GM12878 (cell line): ENCODE measurements around the gene TMPRSS2. TPM values are rescaled to one million over a fixed set of nuclear protein-coding genes. Genes with fewer than 3 reads are reported as not detected.

Source experiments
- ATAC-seq: fragments of 200-7000 bp; cut with Tn5 transposase; 3 replicates; pipeline ENCODE4 v1.9.1; 2020; ENCODE audit warnings: mild to moderate bottlenecking, moderate library complexity
- BruUV-seq: library from RNA; stranded (reverse); fragments of 400-500 nt; replicated peaks from 2 replicates; lab custom pipeline; 2021; lab: Mats Ljungman, UMichigan
- CTCF ChIA-PET: fragments of 300-600 bp; sonication (Branson Sonifier 250); formaldehyde crosslinking; extraction: SDS; loops from one replicate; lab custom pipeline; 2021; ENCODE audit warnings: inconsistent platforms; lab: Yijun Ruan, JAX
- POLR2A ChIA-PET: fragments of 350-600 bp; formaldehyde crosslinking; extraction: SDS; loops from one replicate; lab custom pipeline; 2021; ENCODE audit warnings: inconsistent platforms; lab: Charles Lee
- RAD21 ChIA-PET: fragments of 300-600 bp; sonication (Branson Sonifier 250); formaldehyde crosslinking; loops from one replicate; lab custom pipeline; 2023; ENCODE audit warnings: antibody characterized with exemption; ENCODE audit not compliant: unreplicated experiment; lab: Charles Lee
- SMC1A ChIA-PET: fragments of 300-600 bp; sonication (Branson Sonifier 250); formaldehyde crosslinking; loops from one replicate; lab custom pipeline; 2023; ENCODE audit not compliant: unreplicated experiment, uncharacterized antibody; lab: Charles Lee
- DNase-seq: peaks from one replicate; pipeline ENCODE4 v3.0.0-alpha.2; 2011; ENCODE audit warnings: low read depth, low spot score
- FAIRE-seq: peaks from 3 replicates; lab custom pipeline; 2011; peaks lifted over from hg19 to GRCh38; lab: Jason Lieb, UNC
- H2AFZ ChIP-seq: 2 replicates; pipeline ENCODE4 v1.6.0; 2011; ENCODE audit warnings: low read depth, low read length, control low read depth; ENCODE audit not compliant: control insufficient read depth
- H3K27ac ChIP-seq: 2 replicates; pipeline ENCODE4 v1.5.1; 2011; ENCODE audit warnings: control low read depth; ENCODE audit not compliant: control insufficient read depth, insufficient read depth
- H3K27me3 ChIP-seq, 2 experiments: replicated peaks in 1 of 2; 2 replicates each; pipeline versions ENCODE4 v1.6.0 to v1.6.1; 2011; ENCODE audit warnings: low read length in 1 of 2; ENCODE audit not compliant: control insufficient read depth in 2 of 2, insufficient read depth in 2 of 2
- H3K36me3 ChIP-seq, 2 experiments: 2 replicates each; pipeline ENCODE4 v1.5.1; 2011; ENCODE audit warnings: low read length in 1 of 2; ENCODE audit not compliant: control insufficient read depth in 2 of 2, insufficient read depth in 2 of 2
- H3K4me1 ChIP-seq: 2 replicates; pipeline ENCODE4 v1.6.1; 2011; ENCODE audit warnings: mild to moderate bottlenecking, low read length, moderate library complexity, mixed read lengths; ENCODE audit not compliant: control insufficient read depth, insufficient read depth
- H3K4me2 ChIP-seq: 2 replicates; pipeline ENCODE4 v1.6.0; 2011; ENCODE audit warnings: control low read depth; ENCODE audit not compliant: control insufficient read depth, insufficient read depth
- H3K4me3 ChIP-seq: fragments of 200-600 bp; sonication (generic); 2 replicates; pipeline ENCODE4 v1.5.1; 2016
- H3K79me2 ChIP-seq: 2 replicates; pipeline ENCODE4 v1.6.0; 2011; ENCODE audit warnings: low read length; ENCODE audit not compliant: control insufficient read depth, insufficient read depth
- H3K9ac ChIP-seq: 2 replicates; pipeline ENCODE4 v1.8.0; 2011; ENCODE audit warnings: low read length, control low read depth, mixed read lengths; ENCODE audit not compliant: control insufficient read depth, insufficient read depth
- H3K9me3 ChIP-seq: replicated peaks from 3 replicates; pipeline ENCODE4 v1.5.1; 2011; ENCODE audit warnings: mild to moderate bottlenecking, low read length; ENCODE audit not compliant: control insufficient read depth, insufficient read depth
- H4K20me1 ChIP-seq: 2 replicates; pipeline ENCODE4 v1.6.0; 2011; ENCODE audit not compliant: control insufficient read depth, insufficient read depth
- CREB1 ChIP-seq: IDR thresholded peaks from 2 replicates; pipeline ENCODE4 v1.6.1; 2012; ENCODE audit warnings: low read depth, mild to moderate bottlenecking, inconsistent platforms
- FOXM1 ChIP-seq: IDR thresholded peaks from 2 replicates; pipeline ENCODE4 v1.6.1; 2012; ENCODE audit warnings: low read depth, mild to moderate bottlenecking, inconsistent platforms, low read length, moderate library complexity
- HDGF ChIP-seq: fragments of 450-650 bp; IDR thresholded peaks from 2 replicates; pipeline ENCODE4 v1.6.1; 2016; ENCODE audit warnings: antibody characterized with exemption
- NFXL1 ChIP-seq: fragments of 450-650 bp; IDR thresholded peaks from 2 replicates; pipeline ENCODE4 v1.6.1; 2017; ENCODE audit warnings: antibody characterized with exemption, mild to moderate bottlenecking, borderline replicate concordance
- POLR2AphosphoS5 ChIP-seq: IDR thresholded peaks from 2 replicates; pipeline ENCODE4 v1.6.1; 2011; ENCODE audit warnings: mild to moderate bottlenecking, low read length, inconsistent platforms
- RFX5 ChIP-seq: IDR thresholded peaks from 2 replicates; pipeline ENCODE4 v1.6.1; 2011; ENCODE audit warnings: low read depth, low read length, improper control_type of control experiment
- SIN3A ChIP-seq: IDR thresholded peaks from 2 replicates; pipeline ENCODE4 v1.6.1; 2012; ENCODE audit warnings: low read depth, low read length, improper control_type of control experiment
- SREBF1 ChIP-seq: IDR thresholded peaks from 2 replicates; pipeline ENCODE4 v1.6.1; 2012; ENCODE audit warnings: mild to moderate bottlenecking, low read length
- TARDBP ChIP-seq: IDR thresholded peaks from 2 replicates; pipeline ENCODE4 v1.6.1; 2016; ENCODE audit warnings: borderline replicate concordance
- TCF7 ChIP-seq: IDR thresholded peaks from 2 replicates; pipeline ENCODE4 v1.6.1; 2014; ENCODE audit warnings: antibody characterized with exemption, borderline replicate concordance
- ZBTB40 ChIP-seq: fragments of 450-650 bp; IDR thresholded peaks from 2 replicates; pipeline ENCODE4 v1.6.1; 2016; ENCODE audit warnings: mild to moderate bottlenecking, moderate library complexity, borderline replicate concordance
- WGBS: methylation state at CpG from one replicate; pipeline ENCODE4 v1.1.6; 2016; ENCODE audit warnings: low lambda C conversion rate; ENCODE audit not compliant: insufficient replicate concordance, insufficient coverage; ENCODE audit errors: missing lambda C conversion rate; 5-methylcytosine and 5-hydroxymethylcytosine counted together
- in situ Hi-C: fragments of 300-500 bp; cut with MboI; formaldehyde crosslinking; loops from 9 replicates; pipeline ENCODE4 v1.14.3; 2018; ENCODE audit warnings: mixed read lengths
- intact Hi-C: fragments of 100-400 bp; cut with micrococcal nuclease; formaldehyde crosslinking; loops from one replicate; pipeline ENCODE4 v1.14.2; 2022; ENCODE audit not compliant: unreplicated experiment
- polyA plus RNA-seq, 11 experiments: library from polyadenylated mRNA; depleted of rRNA in 4 of 11; unstranded in 6 of 11; stranded (reverse) in 5 of 11; fragments of >200 nt; fragmentation: Nextera tagmentation in 4 of 11; fragmentation: Illumina TruSeq in 1 of 11; extraction: Ambion mirVana in 4 of 11; extraction: Trizol in 1 of 11; gene quantifications; 1 replicate in 1 of 11; 2 replicates in 10 of 11; pipeline versions ENCODE4 v1.2.1 to v1.2.3, GENCODE V29; 2011 to 2016; ENCODE audit warnings: inconsistent platforms in 2 of 11, missing spikeins in 2 of 11, low read depth in 1 of 11
- total RNA-seq, 4 experiments: library from RNA; depleted of rRNA in 3 of 4; stranded (reverse); fragments of >200 nt in 3 of 4; fragmentation: Illumina TruSeq in 1 of 4; extraction: Trizol in 1 of 4; gene quantifications; 2 replicates each; pipeline versions ENCODE4 v1.2.1 to v1.2.3, GENCODE V29; 2013 to 2021
- TF ChIP-seq, protein P1 (sequence below): fragments of 450-650 bp; IDR thresholded peaks from 2 replicates; pipeline ENCODE4 v1.6.1; 2014; ENCODE audit warnings: mild to moderate bottlenecking

The TMPRSS2 gene
- total and polyA plus RNA-seq, 10 of the 15 experiments (the other 5 are each of a cell fraction or from before 2014, with no cell fraction given): 0.19 to 0.26 TPM; not detected in 8

DNA sequence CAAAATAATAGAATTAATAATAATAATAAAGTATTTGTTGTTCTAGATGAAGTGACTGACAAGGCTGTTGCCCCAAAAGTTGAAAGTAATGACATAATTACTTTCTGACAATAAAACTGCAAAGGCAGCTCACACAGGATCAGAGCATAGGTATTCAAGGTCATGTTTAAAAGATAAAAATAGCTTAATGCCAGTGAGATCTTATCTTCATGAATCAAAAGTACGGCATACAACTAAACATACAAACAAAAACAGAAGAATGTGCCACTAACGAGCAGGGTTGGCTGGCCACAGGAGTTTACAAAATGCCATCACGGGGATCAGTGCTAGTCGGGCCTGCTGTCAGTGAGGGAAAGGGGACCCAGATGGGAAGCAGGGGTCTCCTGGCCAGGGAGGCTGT lies 22.4 kb upstream of the TMPRSS2 start:
- Histone ChIP-seq H3K9me3 (no peaks in the 10 kb centered on the region), H3K27me3 (no peaks in the 10 kb centered on the region; a peak in 1 of 4 replicates), H3K4me2 (no peak overlapping the region), H3K36me3 (no peaks in the 10 kb centered on the region), H4K20me1 (no peaks in the 10 kb centered on the region), H3K27ac (no peak overlapping the region), H2AFZ (no peak overlapping the region), H3K9ac (no peak overlapping the region), H3K4me1 (no peaks in the 10 kb centered on the region), H3K4me3 (no peak overlapping the region), H3K79me2 (no peaks in the 10 kb centered on the region)
- in situ Hi-C loops: no loop called here
- ChIA-PET CTCF (no interaction called here), SMC1A (interaction anchor here (1.2 kb wide), 1 partner anchor 49 kb away, joined by 3 read pairs; no protein-coding TSS in a partner anchor), POLR2A (no interaction called here), RAD21 (no interaction called here)
- no peak for DNase-seq
- no peak for TF ChIP-seq SIN3A
- no peak for TF ChIP-seq POLR2AphosphoS5
- no peak for TF ChIP-seq TCF7
- no peak for TF ChIP-seq FOXM1
- no peak for TF ChIP-seq CREB1
- TF ChIP-seq SREBF1: no peak
- TF ChIP-seq HDGF: no peak
- no peak for TF ChIP-seq TARDBP
- TF ChIP-seq ZBTB40: no peak
- no peak for TF ChIP-seq NFXL1
- TF ChIP-seq RFX5: no peak
- TF ChIP-seq, protein P1, sequence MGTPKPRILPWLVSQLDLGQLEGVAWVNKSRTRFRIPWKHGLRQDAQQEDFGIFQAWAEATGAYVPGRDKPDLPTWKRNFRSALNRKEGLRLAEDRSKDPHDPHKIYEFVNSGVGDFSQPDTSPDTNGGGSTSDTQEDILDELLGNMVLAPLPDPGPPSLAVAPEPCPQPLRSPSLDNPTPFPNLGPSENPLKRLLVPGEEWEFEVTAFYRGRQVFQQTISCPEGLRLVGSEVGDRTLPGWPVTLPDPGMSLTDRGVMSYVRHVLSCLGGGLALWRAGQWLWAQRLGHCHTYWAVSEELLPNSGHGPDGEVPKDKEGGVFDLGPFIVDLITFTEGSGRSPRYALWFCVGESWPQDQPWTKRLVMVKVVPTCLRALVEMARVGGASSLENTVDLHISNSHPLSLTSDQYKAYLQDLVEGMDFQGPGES: no peak
- FAIRE-seq: no peak
- intact Hi-C loops: no loop called here
- 34% methylated on average over 4 of the region's 4 CpGs for WGBS
- no TSS peak for BruUV-seq
- ATAC-seq: no peak
